BLaER1 treated with 17β-estradiol and CSF1 and Interleukin-3, amounts not matched to agents 10 nM and 100 nM (cell line): ENCODE results near the gene F11R.
A peak's percentile ranks its signal among the peaks of the same experiment; 100 is the strongest.

Experiments
- H3K27ac ChIP-seq, 11 experiments: shearing (Covaris generic); formaldehyde crosslinking; 2 replicates each; pipeline ENCODE4 v1.8.1; 2022
- H3K27me3 ChIP-seq, 11 experiments: shearing (Covaris generic); formaldehyde crosslinking; 2 replicates each; pipeline ENCODE4 v1.8.1; 2022
- H3K36me3 ChIP-seq, 11 experiments: shearing (Covaris generic); formaldehyde crosslinking; 2 replicates each; pipeline ENCODE4 v1.8.1; 2022
- H3K4me1 ChIP-seq, 10 experiments: shearing (Covaris generic); formaldehyde crosslinking; 2 replicates each; pipeline ENCODE4 v1.8.1; 2022
- H3K4me2 ChIP-seq, 11 experiments: shearing (Covaris generic); formaldehyde crosslinking; 2 replicates each; pipeline ENCODE4 v1.8.1; 2022
- H3K4me3 ChIP-seq, 10 experiments: shearing (Covaris generic); formaldehyde crosslinking; 2 replicates each; pipeline ENCODE4 v1.8.1; 2022
- H3K9ac ChIP-seq, 11 experiments: shearing (Covaris generic); formaldehyde crosslinking; 2 replicates each; pipeline ENCODE4 v1.8.1; 2022
- H3K9me3 ChIP-seq, 11 experiments: shearing (Covaris generic); formaldehyde crosslinking; replicated peaks in 1 of 11; 2 replicates each; pipeline ENCODE4 v1.8.1; 2022
- H4K20me1 ChIP-seq, 11 experiments: shearing (Covaris generic); formaldehyde crosslinking; 2 replicates each; pipeline ENCODE4 v1.8.1; 2022
- Cebpa-rat ChIP-seq, 11 experiments: shearing (Covaris generic); IDR thresholded peaks; 2 replicates each; pipeline ENCODE4 v1.8.1; 2022

Gene F11R

DNA sequence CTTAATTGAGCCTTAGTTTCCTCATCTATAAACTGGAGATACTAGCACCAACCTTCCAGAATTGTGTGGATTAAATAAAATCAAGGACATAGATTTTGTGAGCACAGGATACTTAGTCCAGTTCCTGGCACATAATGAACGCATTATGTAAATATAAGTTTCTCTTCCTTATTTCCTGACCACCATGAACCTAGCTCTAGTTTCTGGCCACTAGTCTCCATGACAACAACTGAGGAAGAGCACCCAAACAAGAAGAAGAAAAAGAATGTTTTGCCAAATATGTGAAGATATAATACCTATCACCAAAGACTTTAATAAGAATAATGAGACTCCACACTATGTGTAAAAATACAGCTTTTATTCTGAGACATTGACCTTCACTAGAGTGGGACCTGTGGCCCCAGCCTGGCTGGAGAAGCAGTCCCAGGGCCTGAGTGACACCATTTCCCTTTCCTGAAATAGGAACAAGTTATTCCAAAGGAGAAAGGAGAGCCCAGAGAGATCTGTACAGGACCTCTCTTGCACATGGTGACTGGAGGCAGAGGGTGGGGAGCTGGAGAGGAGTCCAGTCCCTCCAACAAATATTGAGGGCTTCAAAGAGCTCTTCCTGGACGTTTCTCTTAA is 25.8 kb upstream of the F11R start:
- peak overlapping the region; percentile 67 to 95 (median 89) for H3K4me3 ChIP-seq
- H3K36me3 ChIP-seq = peaks cover 59 to 67% (median 62%) of the 10 kb centered on the region in 11 experiments
- H3K9me3 ChIP-seq = peaks cover 0 to 17% (median 0%) of the 10 kb centered on the region in 11 experiments; a peak in 3 of 22 replicates
- H3K27me3 ChIP-seq = no peaks in the 10 kb centered on the region
- no peak for TF ChIP-seq Cebpa-rat (IDR thresholded peaks at IDR 0.05)
- peaks cover 37 to 76% (median 55%) of the 10 kb centered on the region in 10 experiments for H3K4me1 ChIP-seq
- peak overlapping the region; percentile 92 to 99 (median 97) for H3K27ac ChIP-seq
- peak overlapping the region; percentile 92 to 97 (median 95); a peak in 21 of 22 replicates for H3K9ac ChIP-seq
- H4K20me1 ChIP-seq = peaks cover 0 to 9% (median 0%) of the 10 kb centered on the region in 11 experiments; a peak in 3 of 22 replicates
- H3K4me2 ChIP-seq = peak overlapping the region; percentile 90 to 98 (median 94)

DNA sequence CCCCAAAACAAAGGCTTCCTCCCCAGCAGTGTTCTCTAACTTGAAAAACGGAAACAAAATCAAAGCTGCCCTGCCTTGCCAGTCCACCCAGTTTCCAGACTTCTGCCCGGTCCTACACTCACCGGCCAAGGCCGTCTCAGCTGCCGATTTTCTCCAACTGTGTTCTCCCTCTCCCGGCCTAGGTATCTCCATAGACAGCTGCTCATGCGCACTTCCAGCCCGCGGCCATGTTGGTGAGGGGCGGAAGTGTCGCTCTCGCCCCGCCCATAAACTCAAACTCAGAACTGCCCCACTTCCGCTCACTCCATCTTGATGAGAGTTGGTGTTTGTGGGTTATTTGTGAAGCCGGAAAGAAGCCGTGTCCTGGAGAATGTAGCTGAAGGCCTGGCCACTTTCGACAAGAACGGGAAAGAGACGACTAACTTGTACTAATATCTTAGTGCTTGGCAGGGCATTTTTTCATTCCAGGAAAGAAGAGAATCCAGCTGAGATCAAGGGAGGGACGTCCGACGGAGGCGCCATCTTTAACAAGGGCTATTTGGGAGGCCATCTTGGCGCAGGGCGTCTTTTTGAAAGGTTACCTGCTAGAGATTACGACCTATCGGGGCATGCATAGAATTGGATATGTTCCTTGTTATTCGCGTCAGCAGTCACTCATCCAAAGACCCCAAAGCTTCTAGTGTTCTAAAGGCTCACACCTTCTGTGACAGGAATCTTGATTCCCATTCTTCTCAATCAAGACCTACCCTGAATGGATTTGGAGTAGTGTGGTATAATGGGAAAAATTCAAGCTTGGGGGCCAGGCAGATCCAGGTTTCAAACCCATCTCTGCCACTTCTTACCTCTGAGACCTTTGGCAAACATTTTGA is 25.0 kb upstream of the F11R start, which contains the start of gene USF1:
Gene USF1, minus strand, starts transcription at position 242 of the 869 bp plus-strand sequence. CDS start 2,702 bp downstream, outside the sequence.
- peaks cover 58 to 67% (median 62%) of the 10 kb centered on the region in 11 experiments for H3K36me3 ChIP-seq
- H3K9me3 ChIP-seq = peaks cover 0 to 13% (median 0%) of the 10 kb centered on the region in 11 experiments; a peak in 3 of 22 replicates
- H3K9ac ChIP-seq = peak within 1 kb of the TSS; percentile 92 to 97 (median 95)
- H3K27ac ChIP-seq = peak within 1 kb of the TSS; percentile 92 to 99 (median 97)
- peaks cover 0 to 16% (median 0%) of the 10 kb centered on the region in 11 experiments; a peak in 3 of 22 replicates for H4K20me1 ChIP-seq
- peaks cover 38 to 80% (median 58%) of the 10 kb centered on the region in 10 experiments for H3K4me1 ChIP-seq
- peak within 1 kb of the TSS; percentile 67 to 95 (median 89) for H3K4me3 ChIP-seq
- no peaks in the 10 kb centered on the region for H3K27me3 ChIP-seq
- TF ChIP-seq Cebpa-rat (IDR thresholded peaks at IDR 0.05) = no peak
- peak within 1 kb of the TSS; percentile 90 to 98 (median 95) for H3K4me2 ChIP-seq

DNA sequence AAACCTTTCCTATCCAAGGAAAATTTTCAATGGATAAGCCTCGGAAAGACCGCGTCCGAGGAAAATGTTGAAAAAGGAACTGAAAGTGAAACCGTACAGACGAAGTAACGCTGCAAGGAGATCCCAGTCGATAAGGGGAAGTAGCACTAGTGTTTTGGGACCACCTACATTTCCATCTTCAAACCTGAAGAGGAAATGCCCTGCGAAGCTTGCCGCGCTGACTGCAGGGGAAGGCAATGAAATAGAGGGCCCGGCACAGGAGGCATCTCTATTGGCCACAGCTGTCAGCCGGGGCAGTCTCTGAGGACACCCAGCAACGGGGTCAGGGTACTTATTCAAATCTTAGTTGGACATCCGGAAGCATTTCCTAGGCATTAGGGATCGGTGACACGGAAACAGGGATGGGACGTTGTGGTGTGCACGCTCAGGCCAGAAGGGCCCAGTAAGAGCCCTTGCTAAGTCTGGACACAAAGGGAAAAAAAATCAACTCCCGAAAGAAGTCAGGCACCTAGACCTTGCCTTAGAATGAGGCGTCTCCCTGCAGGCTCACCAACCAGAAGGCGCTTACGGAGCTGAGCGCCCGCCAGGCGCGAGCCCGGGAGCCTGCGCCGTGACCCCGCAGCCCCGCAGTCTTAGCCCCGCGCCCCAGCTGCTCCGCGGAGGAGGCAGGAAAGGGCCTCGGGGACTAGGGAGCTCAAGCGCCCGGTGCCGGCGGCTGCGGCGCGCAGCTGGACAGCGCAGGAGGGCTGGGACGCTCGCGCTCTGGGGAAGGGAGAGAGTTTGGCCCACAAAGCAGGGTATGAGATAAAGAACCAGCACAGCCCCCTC is 24.2 kb upstream of the F11R start:
- Histone ChIP-seq H3K4me2 (peak overlapping the region; percentile 90 to 98 (median 95)), H4K20me1 (peaks cover 0 to 17% (median 0%) of the 10 kb centered on the region in 11 experiments; a peak in 3 of 22 replicates), H3K27ac (peak overlapping the region; percentile 92 to 99 (median 97)), H3K27me3 (no peaks in the 10 kb centered on the region), H3K4me3 (peak overlapping the region; percentile 67 to 95 (median 89)), H3K9ac (peak overlapping the region; percentile 92 to 97 (median 95)), H3K4me1 (peaks cover 38 to 73% (median 56%) of the 10 kb centered on the region in 10 experiments), H3K9me3 (peaks cover 0 to 8% (median 0%) of the 10 kb centered on the region in 11 experiments; a peak in 2 of 22 replicates), H3K36me3 (peaks cover 58 to 67% (median 62%) of the 10 kb centered on the region in 11 experiments)
- TF ChIP-seq Cebpa-rat (IDR thresholded peaks at IDR 0.05) = no peak

DNA sequence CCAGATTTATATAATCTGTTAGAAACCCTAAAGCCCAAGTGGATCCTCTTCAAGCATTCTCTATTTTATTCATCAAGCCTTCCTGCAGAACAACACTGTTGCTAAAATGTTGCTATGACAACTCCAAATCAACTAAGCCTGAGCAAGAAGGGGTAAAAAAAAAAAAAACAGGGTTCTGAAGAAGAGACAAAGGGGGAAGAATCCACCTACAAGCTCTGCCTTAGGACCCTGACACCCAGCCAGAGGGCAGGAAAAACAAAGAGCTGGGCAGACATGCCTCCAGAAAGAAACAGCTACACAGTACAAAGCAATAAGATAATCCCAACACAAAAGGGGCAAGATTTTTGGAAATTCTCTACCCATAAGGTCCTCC is 23.6 kb upstream of the F11R start:
- H3K27me3 ChIP-seq = no peaks in the 10 kb centered on the region
- H3K27ac ChIP-seq = peak overlapping the region; percentile 92 to 99 (median 97)
- TF ChIP-seq Cebpa-rat (IDR thresholded peaks at IDR 0.05) = no peak
- peaks cover 58 to 67% (median 62%) of the 10 kb centered on the region in 11 experiments for H3K36me3 ChIP-seq
- H4K20me1 ChIP-seq = peaks cover 0 to 21% (median 3%) of the 10 kb centered on the region in 11 experiments; a peak in 8 of 22 replicates
- peak overlapping the region; percentile 92 to 97 (median 95) for H3K9ac ChIP-seq
- peak overlapping the region; percentile 90 to 98 (median 95) for H3K4me2 ChIP-seq
- peaks cover 0 to 7% (median 0%) of the 10 kb centered on the region in 11 experiments; a peak in 2 of 22 replicates for H3K9me3 ChIP-seq
- peaks cover 44 to 72% (median 57%) of the 10 kb centered on the region in 10 experiments for H3K4me1 ChIP-seq
- H3K4me3 ChIP-seq = peak overlapping the region; percentile 67 to 95 (median 89)

GRCh38 chr1:161039546-161039945 is 18.6 kb upstream of the F11R start:
- H3K4me3 ChIP-seq = peak overlapping the region in 4 of 10 experiments; percentile 71 to 83 (median 72); a peak in 8 of 20 replicates
- H4K20me1 ChIP-seq = peaks cover 0 to 27% (median 7%) of the 10 kb centered on the region in 11 experiments; a peak in 9 of 22 replicates
- no peak for TF ChIP-seq Cebpa-rat (IDR thresholded peaks at IDR 0.05)
- peak overlapping the region; percentile 95 to 99 (median 98) for H3K4me2 ChIP-seq
- peaks cover 71 to 86% (median 79%) of the 10 kb centered on the region in 10 experiments for H3K4me1 ChIP-seq
- no peaks in the 10 kb centered on the region for H3K27me3 ChIP-seq
- H3K27ac ChIP-seq = peak overlapping the region in 5 of 11 experiments; percentile 77 to 89 (median 89); a peak in 10 of 22 replicates
- H3K9ac ChIP-seq = peak overlapping the region in 7 of 11 experiments; percentile 16 to 88 (median 85); a peak in 8 of 22 replicates
- peaks cover 41 to 61% (median 45%) of the 10 kb centered on the region in 11 experiments for H3K36me3 ChIP-seq
- H3K9me3 ChIP-seq = no peaks in the 10 kb centered on the region

GRCh38 chr1:161039154-161039545 is 18.2 kb upstream of the F11R start:
- Histone ChIP-seq H3K9ac (peak overlapping the region; percentile 76 to 88 (median 83)), H3K27ac (peak overlapping the region; percentile 36 to 89 (median 80); a peak in 20 of 22 replicates), H4K20me1 (peaks cover 0 to 27% (median 7%) of the 10 kb centered on the region in 11 experiments; a peak in 9 of 22 replicates), H3K9me3 (no peaks in the 10 kb centered on the region), H3K36me3 (peaks cover 41 to 61% (median 45%) of the 10 kb centered on the region in 11 experiments), H3K4me1 (peaks cover 69 to 88% (median 78%) of the 10 kb centered on the region in 10 experiments), H3K4me3 (peak overlapping the region; percentile 66 to 88 (median 74)), H3K27me3 (no peaks in the 10 kb centered on the region), H3K4me2 (peak overlapping the region; percentile 95 to 99 (median 98))
- TF ChIP-seq Cebpa-rat (IDR thresholded peaks at IDR 0.05) = no peak

DNA sequence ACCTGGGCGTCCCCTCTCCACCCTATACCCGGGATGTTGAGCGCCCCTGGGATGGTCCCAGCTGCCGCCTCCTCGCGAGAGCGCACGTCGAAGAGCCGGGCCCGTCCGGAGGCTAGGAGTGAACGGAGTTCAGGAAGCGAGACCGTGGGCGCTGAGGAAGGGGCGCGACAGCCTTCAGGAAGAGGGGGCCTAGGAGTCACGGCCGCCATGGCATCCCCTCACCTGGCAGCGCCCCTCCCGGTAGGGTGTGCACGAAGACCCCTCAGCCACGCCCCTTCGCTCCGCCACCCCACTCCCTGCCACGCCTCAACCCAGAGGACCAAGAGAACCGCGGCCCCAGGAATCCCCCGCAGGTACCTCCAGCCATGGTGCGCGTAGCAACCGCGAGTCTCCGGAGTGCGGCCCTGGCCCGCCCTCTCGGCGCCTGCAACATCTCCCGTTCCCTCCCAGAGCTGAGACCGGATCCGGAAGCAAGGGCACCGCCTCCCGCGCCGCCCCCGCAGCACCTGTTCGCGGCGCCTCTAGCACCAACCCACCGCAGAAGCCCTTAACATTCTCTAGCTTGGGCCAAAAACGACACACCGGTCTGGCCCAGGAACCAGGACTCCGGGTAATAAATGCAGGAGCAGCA is 17.7 kb upstream of the F11R start, which contains the start of gene TSTD1:
Gene TSTD1, minus strand, starts transcription at position 442 of the 631 bp plus-strand sequence. Its CDS starts 75 bp downstream, at position 367.
- H3K27ac ChIP-seq = peak within 1 kb of the TSS; percentile 36 to 89 (median 80); a peak in 21 of 22 replicates
- H3K4me1 ChIP-seq = peaks cover 64 to 87% (median 75%) of the 10 kb centered on the region in 10 experiments
- H3K9ac ChIP-seq = peak within 1 kb of the TSS; percentile 76 to 88 (median 83)
- no peaks in the 10 kb centered on the region for H3K9me3 ChIP-seq
- TF ChIP-seq Cebpa-rat (IDR thresholded peaks at IDR 0.05) = no peak
- no peaks in the 10 kb centered on the region for H3K27me3 ChIP-seq
- H3K4me2 ChIP-seq = peak within 1 kb of the TSS; percentile 95 to 99 (median 98)
- peaks cover 41 to 61% (median 45%) of the 10 kb centered on the region in 11 experiments for H3K36me3 ChIP-seq
- H4K20me1 ChIP-seq = peaks cover 0 to 27% (median 7%) of the 10 kb centered on the region in 11 experiments; a peak in 9 of 22 replicates
- peak within 1 kb of the TSS; percentile 66 to 88 (median 74) for H3K4me3 ChIP-seq
